Hepatocyte (in vitro differentiated cells): ENCODE measurements around the gene ILDR2. TPM values are rescaled to one million over a fixed set of nuclear protein-coding genes. Genes with fewer than 3 reads are reported as not detected.

Source experiments
- DNase-seq: peaks from one replicate; pipeline ENCODE4 v3.0.0-alpha.2; 2016; ENCODE audit warnings: low spot score
- H2AFZ ChIP-seq: fragments of 200-600 bp; sonication (generic); 2 replicates; pipeline ENCODE4 v1.6.0; 2016; ENCODE audit warnings: antibody characterized with exemption, mild to moderate bottlenecking
- H3K27ac ChIP-seq: fragments of 200-600 bp; sonication (generic); 2 replicates; pipeline ENCODE4 v1.5.1; 2016; ENCODE audit warnings: mild to moderate bottlenecking
- H3K27me3 ChIP-seq: fragments of 200-600 bp; sonication (generic); 2 replicates; pipeline ENCODE4 v1.6.1; 2016
- H3K36me3 ChIP-seq: fragments of 200-600 bp; sonication (generic); replicated peaks from 2 replicates; pipeline ENCODE4 v1.5.1; 2016; ENCODE audit warnings: low read depth; ENCODE audit not compliant: insufficient read depth
- H3K4me1 ChIP-seq: fragments of 200-600 bp; sonication (generic); 2 replicates; pipeline ENCODE4 v1.5.1; 2016; ENCODE audit warnings: mild to moderate bottlenecking, moderate library complexity; ENCODE audit not compliant: insufficient read depth
- H3K4me2 ChIP-seq: fragments of 200-600 bp; sonication (generic); 2 replicates; pipeline ENCODE4 v1.6.0; 2016
- H3K4me3 ChIP-seq: fragments of 200-600 bp; sonication (generic); 2 replicates; pipeline ENCODE4 v1.5.1; 2016; ENCODE audit warnings: mild to moderate bottlenecking
- H3K79me2 ChIP-seq: fragments of 200-600 bp; sonication (generic); 2 replicates; pipeline ENCODE4 v1.6.0; 2017; ENCODE audit warnings: mild to moderate bottlenecking
- H3K9me2 ChIP-seq: fragments of 200-600 bp; sonication (generic); replicated peaks from 2 replicates; pipeline ENCODE4 v1.6.0; 2017; ENCODE audit warnings: mild to moderate bottlenecking; ENCODE audit not compliant: insufficient read depth
- H3K9me3 ChIP-seq: fragments of 200-600 bp; sonication (generic); 2 replicates; pipeline ENCODE4 v1.5.1; 2016; ENCODE audit warnings: low read depth, mild to moderate bottlenecking
- H4K20me1 ChIP-seq: fragments of 200-600 bp; sonication (generic); 2 replicates; pipeline ENCODE4 v1.6.0; 2016; ENCODE audit warnings: mild to moderate bottlenecking; ENCODE audit not compliant: insufficient read depth, poor library complexity, severe bottlenecking
- CTCF ChIP-seq: fragments of 200-600 bp; sonication (generic); IDR thresholded peaks from 2 replicates; pipeline ENCODE4 v1.5.1; 2016; ENCODE audit warnings: antibody characterized with exemption, mild to moderate bottlenecking; ENCODE audit not compliant: poor library complexity
- EZH2 ChIP-seq: fragments of 200-600 bp; sonication (generic); IDR thresholded peaks from 2 replicates; pipeline ENCODE4 v1.6.1; 2016; ENCODE audit warnings: antibody characterized with exemption, mild to moderate bottlenecking, borderline replicate concordance
- EZH2phosphoT487 ChIP-seq: fragments of 200-600 bp; sonication (generic); IDR thresholded peaks from one replicate; pipeline ENCODE4 v1.6.1; 2018; ENCODE audit warnings: antibody characterized with exemption, mild to moderate bottlenecking, low read depth, moderate library complexity; ENCODE audit not compliant: unreplicated experiment, severe bottlenecking
- WGBS: methylation state at CpG from one replicate; pipeline ENCODE4 v1.1.6; 2016; ENCODE audit warnings: low lambda C conversion rate; ENCODE audit errors: missing lambda C conversion rate; 5-methylcytosine and 5-hydroxymethylcytosine counted together
- polyA plus RNA-seq: library from polyadenylated mRNA; unstranded; fragments of >200 nt; fragmentation: Nextera tagmentation; extraction: Ambion mirVana; gene quantifications from 2 replicates; pipeline ENCODE4 v1.2.1, GENCODE V29; 2016
- total RNA-seq: library from RNA; depleted of rRNA; stranded (reverse); fragments of >200 nt; gene quantifications from 2 replicates; pipeline ENCODE4 v1.2.3, GENCODE V29; 2014

The ILDR2 gene
- total and polyA plus RNA-seq, 2 experiments from 2014 or later: 1.6 to 3.4 TPM

- Histone ChIP-seq H3K27me3 (peaks cover 62% of the 10 kb centered on the region), H2AFZ (no peak overlapping the region), H3K36me3 (no peaks in the 10 kb centered on the region), H3K79me2 (no peaks in the 10 kb centered on the region), H3K4me2 (no peak overlapping the region), H3K9me2 (no peaks in the 10 kb centered on the region), H3K27ac (no peak overlapping the region), H4K20me1 (no peaks in the 10 kb centered on the region), H3K4me3 (no peak overlapping the region), H3K4me1 (no peaks in the 10 kb centered on the region), H3K9me3 (no peaks in the 10 kb centered on the region)
- 89% methylated on average over 5 of the region's 5 CpGs for WGBS
- TF ChIP-seq CTCF (no peak), EZH2phosphoT487 (no peak), EZH2 (no peak)
- no peak for DNase-seq
Measured at GRCh38 chr1:166969074-166969677, 6.2 kb downstream of the ILDR2 start.

GRCh38 chr1:166960858-166961474 lies 14.4 kb downstream of the ILDR2 start:
- Histone ChIP-seq H4K20me1 (no peaks in the 10 kb centered on the region), H3K79me2 (no peaks in the 10 kb centered on the region), H3K4me3 (no peak overlapping the region), H3K9me3 (no peaks in the 10 kb centered on the region), H3K4me2 (no peak overlapping the region), H3K9me2 (no peaks in the 10 kb centered on the region), H3K36me3 (no peaks in the 10 kb centered on the region), H3K4me1 (no peaks in the 10 kb centered on the region), H3K27ac (no peak overlapping the region), H3K27me3 (peaks cover 6% of the 10 kb centered on the region), H2AFZ (no peak overlapping the region)
- TF ChIP-seq EZH2phosphoT487: no peak
- TF ChIP-seq EZH2: no peak
- 96% methylated on average over 1 of the region's 1 CpG for WGBS
- no peak for DNase-seq

GRCh38 chr1:166956872-166957271 lies 18.5 kb downstream of the ILDR2 start:
- no peaks in the 10 kb centered on the region for H3K9me2 ChIP-seq
- no peaks in the 10 kb centered on the region for H3K9me3 ChIP-seq
- H3K36me3 ChIP-seq: no peaks in the 10 kb centered on the region
- H3K4me1 ChIP-seq: no peaks in the 10 kb centered on the region
- DNase-seq: no peak
- no peak overlapping the region for H3K4me2 ChIP-seq
- H3K27ac ChIP-seq: no peak overlapping the region
- H4K20me1 ChIP-seq: no peaks in the 10 kb centered on the region
- no peaks in the 10 kb centered on the region for H3K79me2 ChIP-seq
- H3K4me3 ChIP-seq: no peak overlapping the region
- H3K27me3 ChIP-seq: peaks cover 10% of the 10 kb centered on the region
- 96% methylated on average over 2 of the region's 2 CpGs for WGBS
- TF ChIP-seq EZH2: no peak
- TF ChIP-seq CTCF: no peak
- no peak for TF ChIP-seq EZH2phosphoT487
- no peak overlapping the region for H2AFZ ChIP-seq

GRCh38 chr1:166956057-166956850 lies 19.1 kb downstream of the ILDR2 start:
- Histone ChIP-seq H3K36me3 (no peaks in the 10 kb centered on the region), H4K20me1 (no peaks in the 10 kb centered on the region), H3K4me3 (no peak overlapping the region), H3K27me3 (peaks cover 10% of the 10 kb centered on the region), H3K9me3 (no peaks in the 10 kb centered on the region), H3K27ac (no peak overlapping the region), H3K9me2 (no peaks in the 10 kb centered on the region), H3K4me2 (no peak overlapping the region), H2AFZ (no peak overlapping the region), H3K79me2 (no peaks in the 10 kb centered on the region), H3K4me1 (no peaks in the 10 kb centered on the region)
- WGBS: 81% methylated on average over 2 of the region's 2 CpGs
- no peak for TF ChIP-seq CTCF
- DNase-seq: no peak
